Measurements from ENCODE around the gene SCIN.

- TF ChIP-seq POLR2AphosphoS5 (IDR thresholded peaks at IDR 0.05): no peak
- TF ChIP-seq CTCF (IDR thresholded peaks at IDR 0.05): no peak
Observed at GRCh38 chr7:12572941-12573575, 2.5 kb downstream of the SCIN start.

Measured in sigmoid colon (tissue), 4 donors.